ENCODE results near the gene STAT4.
A peak's percentile ranks its signal among the peaks of the same experiment; 100 is the strongest.

STAT4 gene

GRCh38 chr2:191167766-191168165, 17.0 kb upstream of the STAT4 start:
- no peaks in the 10 kb centered on the region for H3K9me3 ChIP-seq (ENCODE audit: control insufficient read depth, insufficient read depth, low read depth, low read length)
- no peaks in the 10 kb centered on the region for H3K36me3 ChIP-seq (ENCODE audit: control insufficient read depth in 2 of 2, insufficient read depth in 1 of 2, low read length in 2 of 2)
- TF ChIP-seq MZF1 (tag by site-specific recombination; IDR thresholded peaks at IDR 0.05; ENCODE audit: borderline replicate concordance): no peak
- TF ChIP-seq ZNF488 (tag by site-specific recombination; IDR thresholded peaks at IDR 0.05): no peak
- TF ChIP-seq ZNF518A (tag by site-specific recombination; conservative IDR thresholded peaks at IDR 0.05; ENCODE audit: low read depth): no peak
- TF ChIP-seq PRDM10 (tag by site-specific recombination; IDR thresholded peaks at IDR 0.05): 0 out of 2 replicates have a peak, but pooled peaks have one; percentile 29
- no peak for TF ChIP-seq ZBTB49 (tag by site-specific recombination; IDR thresholded peaks at IDR 0.05; ENCODE audit: low read depth)
- POLR2A ChIA-PET: no interaction called here
- CTCF ChIA-PET: interaction anchor here (0.8 to 5.1 kb wide), 6 partner anchors 12 to 334 kb away, joined by 3 to 54 read pairs (median 7); no protein-coding TSS in a partner anchor
- peaks cover 10% of the 10 kb centered on the region; the same call in 1 of the 2 replicates for H3K4me1 ChIP-seq (ENCODE audit: control insufficient read depth, insufficient read depth, low read length)
- no peak overlapping the region for H3K27ac ChIP-seq (ENCODE audit: extremely low read depth, low read depth, low read length)
- H3K4me3 ChIP-seq (ENCODE audit: low read depth, low read length): no peak overlapping the region

GRCh38 chr2:191166756-191167445, 16.1 kb upstream of the STAT4 start:
- Histone ChIP-seq H3K4me1 (ENCODE audit: control insufficient read depth, insufficient read depth, low read length) (peaks cover 10% of the 10 kb centered on the region; the same call in 1 of the 2 replicates), H3K36me3 (ENCODE audit: control insufficient read depth in 2 of 2, insufficient read depth in 1 of 2, low read length in 2 of 2) (no peaks in the 10 kb centered on the region), H3K4me3 (ENCODE audit: low read depth, low read length) (no peak overlapping the region), H3K9me3 (ENCODE audit: control insufficient read depth, insufficient read depth, low read depth, low read length) (no peaks in the 10 kb centered on the region), H3K27ac (ENCODE audit: extremely low read depth, low read depth, low read length) (no peak overlapping the region)
- ChIA-PET CTCF (interaction anchor here (0.6 to 5.1 kb wide), 17 partner anchors 11 to 1003 kb away, joined by 3 to 54 read pairs (median 4); no protein-coding TSS in a partner anchor), POLR2A (interaction anchor here (1.0 kb wide), 1 partner anchor 511 kb away, joined by 4 read pairs; no protein-coding TSS in a partner anchor)
- TF ChIP-seq ZNF521 (tag by site-specific recombination; IDR thresholded peaks at IDR 0.05): no peak
- no peak for TF ChIP-seq ZNF785 (tag by site-specific recombination; IDR thresholded peaks at IDR 0.05)
- TF ChIP-seq ZBTB48 (tag by site-specific recombination; IDR thresholded peaks at IDR 0.05): no peak
- no peak for TF ChIP-seq ZSCAN5A (tag by site-specific recombination; IDR thresholded peaks at IDR 0.05)
- no peak for TF ChIP-seq PRDM6 (tag by site-specific recombination; IDR thresholded peaks at IDR 0.05)
- no peak for TF ChIP-seq ZNF266 (tag by site-specific recombination; IDR thresholded peaks at IDR 0.05; ENCODE audit: low read depth)
- TF ChIP-seq ZFHX2 (tag by site-specific recombination; conservative IDR thresholded peaks at IDR 0.05): no peak
- TF ChIP-seq ZNF302 (tag by site-specific recombination; IDR thresholded peaks at IDR 0.05; ENCODE audit: low read depth): no peak
- no peak for TF ChIP-seq ZNF544 (tag by site-specific recombination; IDR thresholded peaks at IDR 0.05)
- no peak for TF ChIP-seq HOXD13 (CRISPR knock-in tag; IDR thresholded peaks at IDR 0.05; ENCODE audit: borderline replicate concordance)
- TF ChIP-seq ZNF830 (tag by site-specific recombination; IDR thresholded peaks at IDR 0.05; ENCODE audit: low read depth): no peak
- TF ChIP-seq ZNF354C (tag by site-specific recombination; IDR thresholded peaks at IDR 0.05; ENCODE audit: borderline replicate concordance, low read depth): no peak

Data from HEK293 (cell line).